Left cardiac atrium (tissue), 4 donors: Measurements from ENCODE around the gene PCK1. TPM values are rescaled to one million over a fixed set of nuclear protein-coding genes. Genes with fewer than 3 reads are reported as not detected.

Experiments
- ATAC-seq, 2 donors: fragments of 200-7000 bp; cut with Tn5 transposase; one replicate each; pipeline ENCODE4 v1.9.1; 2020; ENCODE audit warnings: mild to moderate bottlenecking in 2 of 2, moderate library complexity in 2 of 2
- DNase-seq: peaks from one replicate; pipeline ENCODE4 v3.0.0-alpha.2; 2020
- intact Hi-C, 2 donors: fragments of 100-400 bp; cut with DNase I; formaldehyde crosslinking; loops; one replicate each; pipeline versions ENCODE4 v1.14.1 to v1.15.1; 2022 to 2023
- total RNA-seq, 2 donors: library from RNA; stranded (reverse); fragmentation: NEBNext Ultra II Directional; extraction: Animal tissue kit (Norgen Biotek cat#: 25700); gene quantifications; one replicate each; pipeline ENCODE4 v1.2.1, GENCODE V29; 2021
- donor health status: DM: no; HTN: yes; CAD: no.
- donor health status: DM: no; HTN: yes; CAD: no; lungs with severe emphysema.
- donor health status: DM: yes; HTN: yes; CAD: no.
- donor health status: Dilated cardiomyopathy.

The PCK1 gene
- total RNA-seq, 2 donors from 2014 or later = 21.6 to 72.2 TPM

GRCh38 chr20:57532104-57532503 is 28.8 kb upstream of the PCK1 start:
- ATAC-seq (no peak), DNase-seq (no peak)
- intact Hi-C loops = no loop called here

GRCh38 chr20:57535297-57535696 is 25.6 kb upstream of the PCK1 start:
- ATAC-seq (no peak), DNase-seq (no peak)
- intact Hi-C loops = no loop called here

- ATAC-seq (no peak), DNase-seq (no peak)
- intact Hi-C loops = no loop called here
Measured at GRCh38 chr20:57536120-57536708, 24.7 kb upstream of the PCK1 start.

GRCh38 chr20:57536771-57537724 is 23.9 kb upstream of the PCK1 start:
- intact Hi-C loops = no loop called here
- no peak for DNase-seq
- no peak for ATAC-seq

GRCh38 chr20:57537822-57538221 is 23.1 kb upstream of the PCK1 start:
- no peak for ATAC-seq
- intact Hi-C loops = no loop called here
- DNase-seq = no peak

GRCh38 chr20:57539889-57540288 is 21.0 kb upstream of the PCK1 start:
- intact Hi-C loops = no loop called here
- no peak for ATAC-seq
- DNase-seq = no peak

GRCh38 chr20:57540890-57541580 is 19.9 kb upstream of the PCK1 start:
- ATAC-seq = no peak
- intact Hi-C loops = no loop called here
- no peak for DNase-seq

- ATAC-seq (no peak), DNase-seq (no peak)
- intact Hi-C loops = no loop called here
Measured at GRCh38 chr20:57543754-57544153, 17.2 kb upstream of the PCK1 start.

GRCh38 chr20:57544838-57545564 is 15.9 kb upstream of the PCK1 start:
- ATAC-seq (no peak), DNase-seq (no peak)
- intact Hi-C loops = no loop called here

GRCh38 chr20:57545927-57546662 is 14.8 kb upstream of the PCK1 start:
- ATAC-seq (no peak), DNase-seq (no peak)
- intact Hi-C loops = no loop called here

GRCh38 chr20:57546956-57547649 is 13.8 kb upstream of the PCK1 start:
- intact Hi-C loops = no loop called here
- ATAC-seq (no peak), DNase-seq (no peak)

GRCh38 chr20:57548177-57549058 is 12.5 kb upstream of the PCK1 start:
- ATAC-seq = no peak
- intact Hi-C loops = no loop called here
- DNase-seq = no peak

- intact Hi-C loops = no loop called here
- DNase-seq (no peak), ATAC-seq (peak in 1 of 2 donors; percentile 77)
Measured at GRCh38 chr20:57552471-57552870, 8.4 kb upstream of the PCK1 start.

- DNase-seq (no peak), ATAC-seq (peak in 1 of 2 donors; percentile 65)
- intact Hi-C loops = no loop called here
Measured at GRCh38 chr20:57553376-57554018, 7.4 kb upstream of the PCK1 start.

- intact Hi-C loops = no loop called here
- DNase-seq = no peak
- ATAC-seq = no peak
Measured at GRCh38 chr20:57555457-57556184, 5.3 kb upstream of the PCK1 start.

GRCh38 chr20:57556980-57557274 is 4.0 kb upstream of the PCK1 start:
- DNase-seq = no peak
- intact Hi-C loops = no loop called here
- no peak for ATAC-seq
